Prostate gland (tissue), 2 donors: ENCODE measurements around the gene YIPF2. TPM values are rescaled to one million over a fixed set of nuclear protein-coding genes. Genes with fewer than 3 reads are reported as not detected.

Experiments
- DNase-seq: peaks from one replicate; pipeline ENCODE4 v3.0.0-alpha.2; 2019; ENCODE audit warnings: low spot score
- H3K27ac ChIP-seq, 2 donors: fragments of 200-600 bp; sonication (generic); 2 replicates each; pipeline ENCODE4 v1.5.1; 2017 to 2019
- H3K27me3 ChIP-seq: fragments of 200-600 bp; sonication (generic); replicated peaks from 2 replicates; pipeline ENCODE4 v1.5.1; 2019; ENCODE audit not compliant: insufficient read depth
- H3K36me3 ChIP-seq, 2 donors: fragments of 200-600 bp; sonication (generic); 1 replicate in 1 of 2; 2 replicates in 1 of 2; pipeline versions ENCODE4 v1.5.1 to v1.8.1; 2017 to 2019
- H3K4me1 ChIP-seq: fragments of 200-600 bp; sonication (generic); replicated peaks from 2 replicates; pipeline ENCODE4 v1.5.1; 2019
- H3K4me3 ChIP-seq, 2 donors: fragments of 200-600 bp; sonication (generic); 2 replicates each; pipeline ENCODE4 v1.5.1; 2017 to 2019
- H3K9me3 ChIP-seq: fragments of 200-600 bp; sonication (generic); 2 replicates; pipeline ENCODE4 v1.5.1; 2017
- POLR2A ChIP-seq: fragments of 450-650 bp; IDR thresholded peaks from one replicate; pipeline ENCODE4 v1.6.1; 2016; ENCODE audit warnings: antibody characterized with exemption, mild to moderate bottlenecking
- POLR2AphosphoS5 ChIP-seq: sonication (generic); formaldehyde crosslinking; IDR thresholded peaks from one replicate; pipeline ENCODE4 v1.6.1; 2017; ENCODE audit warnings: antibody characterized with exemption
- WGBS: methylation state at CpG from one replicate; pipeline ENCODE4 v1.1.5; 2018; 5-methylcytosine and 5-hydroxymethylcytosine counted together
- intact Hi-C: fragments of 100-400 bp; cut with DNase I; formaldehyde crosslinking; loops from one replicate; pipeline ENCODE4 v1.14.2; 2022
- total RNA-seq, 2 donors: library from RNA; depleted of rRNA; stranded (reverse); fragments of >200 nt; gene quantifications; one replicate each; pipeline ENCODE4 v1.1.0, GENCODE V29; 2016
- TF ChIP-seq, protein P1 (sequence below), 4 experiments: fragments of 200-600 bp in 2 of 4; fragments of 450-650 bp in 2 of 4; sonication (generic) in 2 of 4; IDR thresholded peaks; 1 replicate in 3 of 4; 2 replicates in 1 of 4; pipeline ENCODE4 v1.5.1; 2016 to 2019; ENCODE audit warnings: antibody characterized with exemption in 4 of 4, mild to moderate bottlenecking in 2 of 4, moderate library complexity in 2 of 4

YIPF2 gene
- total RNA-seq, 2 donors from 2014 or later: 84.8 to 87.1 TPM

DNA sequence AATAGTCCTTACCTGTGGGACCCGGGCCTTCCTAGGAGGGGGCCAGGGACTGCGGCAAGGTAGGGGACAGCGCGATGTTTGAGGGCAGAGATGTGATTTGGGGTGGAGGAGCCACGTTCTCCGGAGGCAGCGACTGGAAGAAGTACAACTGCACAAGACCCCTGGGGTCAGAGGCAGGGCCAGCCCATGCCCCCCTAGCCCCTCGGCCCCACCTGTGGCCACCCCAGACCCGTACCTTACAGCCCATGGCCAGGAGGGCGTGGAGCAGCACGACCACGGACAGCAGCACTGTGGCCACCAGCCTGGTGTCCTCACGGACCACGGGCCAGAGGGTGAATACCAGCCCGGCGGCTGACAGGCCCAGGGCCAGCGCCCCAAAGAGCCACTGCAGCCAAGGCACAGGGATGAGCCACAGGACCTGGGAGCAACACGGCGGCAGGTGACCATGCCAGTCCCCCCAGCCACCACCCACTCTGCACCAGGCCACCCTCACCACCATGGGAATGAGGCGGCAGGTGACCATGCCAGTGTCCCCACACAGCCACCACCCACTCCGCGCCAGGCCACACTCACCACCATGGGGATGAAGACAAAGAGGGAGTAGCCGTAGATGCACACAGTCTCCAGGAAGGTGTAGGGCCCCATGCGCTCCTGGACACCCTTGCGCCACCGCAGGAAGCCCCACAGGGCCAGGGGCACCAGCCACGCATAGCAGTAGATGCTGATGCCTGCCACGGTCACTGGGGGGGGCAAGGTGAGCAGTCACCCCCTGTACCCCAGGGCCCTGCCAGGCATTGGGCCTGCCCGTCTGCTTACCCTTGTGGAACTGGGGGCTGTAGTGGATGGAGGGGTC is 5.0 kb downstream of the YIPF2 start:
- peaks cover 9 to 11% of the 10 kb centered on the region in 2 donors for H3K36me3 ChIP-seq
- no peak for DNase-seq
- peaks cover 8% of the 10 kb centered on the region for H3K4me1 ChIP-seq
- H3K9me3 ChIP-seq: no peaks in the 10 kb centered on the region
- no peak overlapping the region for H3K4me3 ChIP-seq
- H3K27me3 ChIP-seq: no peaks in the 10 kb centered on the region
- H3K27ac ChIP-seq: no peak overlapping the region
- TF ChIP-seq, protein P1, sequence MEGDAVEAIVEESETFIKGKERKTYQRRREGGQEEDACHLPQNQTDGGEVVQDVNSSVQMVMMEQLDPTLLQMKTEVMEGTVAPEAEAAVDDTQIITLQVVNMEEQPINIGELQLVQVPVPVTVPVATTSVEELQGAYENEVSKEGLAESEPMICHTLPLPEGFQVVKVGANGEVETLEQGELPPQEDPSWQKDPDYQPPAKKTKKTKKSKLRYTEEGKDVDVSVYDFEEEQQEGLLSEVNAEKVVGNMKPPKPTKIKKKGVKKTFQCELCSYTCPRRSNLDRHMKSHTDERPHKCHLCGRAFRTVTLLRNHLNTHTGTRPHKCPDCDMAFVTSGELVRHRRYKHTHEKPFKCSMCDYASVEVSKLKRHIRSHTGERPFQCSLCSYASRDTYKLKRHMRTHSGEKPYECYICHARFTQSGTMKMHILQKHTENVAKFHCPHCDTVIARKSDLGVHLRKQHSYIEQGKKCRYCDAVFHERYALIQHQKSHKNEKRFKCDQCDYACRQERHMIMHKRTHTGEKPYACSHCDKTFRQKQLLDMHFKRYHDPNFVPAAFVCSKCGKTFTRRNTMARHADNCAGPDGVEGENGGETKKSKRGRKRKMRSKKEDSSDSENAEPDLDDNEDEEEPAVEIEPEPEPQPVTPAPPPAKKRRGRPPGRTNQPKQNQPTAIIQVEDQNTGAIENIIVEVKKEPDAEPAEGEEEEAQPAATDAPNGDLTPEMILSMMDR (IDR thresholded peaks at IDR 0.05): no peak
- TF ChIP-seq POLR2AphosphoS5 (no peak), POLR2A (no peak)
- WGBS: 90% methylated on average over 29 of the region's 29 CpGs
- intact Hi-C loops: no loop called here

DNA sequence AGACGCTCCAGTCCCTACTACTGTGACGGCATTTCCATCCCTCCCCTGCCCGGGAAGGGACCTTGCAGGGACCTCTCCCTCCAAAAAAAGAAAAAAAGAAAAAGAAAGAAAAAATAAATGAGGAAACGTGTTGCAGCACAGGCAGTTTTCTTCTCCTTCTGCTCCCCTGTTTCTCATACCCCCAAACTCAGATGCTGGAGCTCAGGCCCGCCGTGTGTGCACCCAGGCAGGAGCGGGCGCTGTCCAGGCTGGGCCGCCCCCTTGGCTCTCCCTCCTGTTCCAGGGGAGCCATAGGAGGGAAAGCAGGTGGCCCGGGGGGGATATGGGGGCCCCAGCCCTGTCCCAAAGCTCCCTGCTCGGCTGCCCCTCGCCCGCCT is 5.8 kb downstream of the YIPF2 start:
- Histone ChIP-seq H3K9me3 (no peaks in the 10 kb centered on the region), H3K27ac (no peak overlapping the region), H3K27me3 (no peaks in the 10 kb centered on the region), H3K4me3 (no peak overlapping the region), H3K36me3 (peaks cover 9 to 11% of the 10 kb centered on the region in 2 donors), H3K4me1 (peaks cover 5% of the 10 kb centered on the region)
- WGBS: 83% methylated on average over 13 of the region's 13 CpGs
- TF ChIP-seq, protein P1 (IDR thresholded peaks at IDR 0.05): no peak
- TF ChIP-seq POLR2A (no peak), POLR2AphosphoS5 (no peak)
- DNase-seq: no peak
- intact Hi-C loops: no loop called here

DNA sequence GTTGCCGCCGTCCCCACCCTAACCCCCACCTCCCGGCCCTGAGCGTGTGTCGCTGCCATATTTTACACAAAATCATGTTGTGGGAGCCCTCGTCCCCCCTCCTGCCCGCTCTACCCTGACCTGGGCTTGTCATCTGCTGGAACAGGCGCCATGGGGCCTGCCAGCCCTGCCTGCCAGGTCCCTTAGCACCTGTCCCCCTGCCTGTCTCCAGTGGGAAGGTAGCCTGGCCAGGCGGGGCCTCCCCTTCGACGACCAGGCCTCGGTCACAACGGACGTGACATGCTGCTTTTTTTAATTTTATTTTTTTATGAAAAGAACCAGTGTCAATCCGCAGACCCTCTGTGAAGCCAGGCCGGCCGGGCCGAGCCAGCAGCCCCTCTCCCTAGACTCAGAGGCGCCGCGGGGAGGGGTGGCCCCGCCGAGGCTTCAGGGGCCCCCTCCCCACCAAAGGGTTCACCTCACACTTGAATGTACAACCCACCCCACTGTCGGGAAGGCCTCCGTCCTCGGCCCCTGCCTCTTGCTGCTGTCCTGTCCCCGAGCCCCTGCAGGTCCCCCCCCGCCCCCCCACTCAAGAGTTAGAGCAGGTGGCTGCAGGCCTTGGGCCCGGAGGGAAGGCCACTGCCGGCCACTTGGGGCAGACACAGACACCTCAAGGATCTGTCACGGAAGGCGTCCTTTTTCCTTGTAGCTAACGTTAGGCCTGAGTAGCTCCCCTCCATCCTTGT is 6.4 kb downstream of the YIPF2 start:
- no peak for TF ChIP-seq POLR2AphosphoS5
- TF ChIP-seq POLR2A: no peak
- TF ChIP-seq, protein P1 (IDR thresholded peaks at IDR 0.05): no peak
- Histone ChIP-seq H3K4me1 (peaks cover under 1% of the 10 kb centered on the region), H3K4me3 (no peak overlapping the region), H3K9me3 (no peaks in the 10 kb centered on the region), H3K27ac (no peak overlapping the region), H3K27me3 (no peaks in the 10 kb centered on the region), H3K36me3 (peaks cover 9 to 11% of the 10 kb centered on the region in 2 donors)
- intact Hi-C loops: no loop called here
- WGBS: 71% methylated on average over 33 of the region's 33 CpGs
- no peak for DNase-seq

DNA sequence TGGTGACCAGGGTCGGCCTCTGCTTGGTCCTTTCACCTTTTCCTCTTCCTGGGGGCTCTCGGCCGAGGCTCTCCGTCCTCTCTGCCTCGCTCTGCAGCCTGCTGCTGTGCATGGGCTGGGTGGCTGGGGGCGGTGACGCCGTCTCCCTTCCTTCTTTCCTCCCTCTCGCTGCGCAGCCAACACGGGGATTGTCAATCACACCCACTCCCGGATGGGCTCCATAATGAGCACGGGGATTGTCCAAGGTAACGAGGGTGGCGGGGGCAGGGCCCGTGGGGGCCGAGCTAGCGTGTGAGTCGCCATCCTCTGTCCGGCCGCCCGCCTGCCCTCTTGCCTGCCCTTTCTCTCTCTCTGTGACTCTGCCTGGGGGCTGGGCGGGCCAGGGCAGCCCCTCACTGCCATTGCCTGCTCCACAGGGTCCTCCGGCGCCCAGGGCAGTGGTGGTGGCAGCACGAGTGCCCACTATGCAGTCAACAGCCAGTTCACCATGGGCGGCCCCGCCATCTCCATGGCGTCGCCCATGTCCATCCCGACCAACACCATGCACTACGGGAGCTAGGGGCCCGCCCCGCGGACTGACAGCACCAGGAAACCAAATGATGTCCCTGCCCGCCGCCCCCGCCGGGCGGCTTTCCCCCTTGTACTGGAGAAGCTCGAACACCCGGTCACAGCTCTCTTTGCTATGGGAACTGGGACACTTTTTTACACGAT is 7.1 kb downstream of the YIPF2 start:
- TF ChIP-seq POLR2AphosphoS5 (no peak), POLR2A (no peak)
- TF ChIP-seq, protein P1 (IDR thresholded peaks at IDR 0.05): no peak
- peaks cover 9 to 16% of the 10 kb centered on the region in 2 donors for H3K36me3 ChIP-seq
- intact Hi-C loops: no loop called here
- 85% methylated on average over 42 of the region's 43 CpGs for WGBS
- no peaks in the 10 kb centered on the region for H3K9me3 ChIP-seq
- no peaks in the 10 kb centered on the region for H3K4me1 ChIP-seq
- no peak for DNase-seq
- no peak overlapping the region for H3K27ac ChIP-seq
- H3K27me3 ChIP-seq: no peaks in the 10 kb centered on the region
- no peak overlapping the region for H3K4me3 ChIP-seq
